Measurements from ENCODE around the gene LAMB4.
A peak's percentile ranks its signal among the peaks of the same experiment; 100 is the strongest.

Gene LAMB4

DNA sequence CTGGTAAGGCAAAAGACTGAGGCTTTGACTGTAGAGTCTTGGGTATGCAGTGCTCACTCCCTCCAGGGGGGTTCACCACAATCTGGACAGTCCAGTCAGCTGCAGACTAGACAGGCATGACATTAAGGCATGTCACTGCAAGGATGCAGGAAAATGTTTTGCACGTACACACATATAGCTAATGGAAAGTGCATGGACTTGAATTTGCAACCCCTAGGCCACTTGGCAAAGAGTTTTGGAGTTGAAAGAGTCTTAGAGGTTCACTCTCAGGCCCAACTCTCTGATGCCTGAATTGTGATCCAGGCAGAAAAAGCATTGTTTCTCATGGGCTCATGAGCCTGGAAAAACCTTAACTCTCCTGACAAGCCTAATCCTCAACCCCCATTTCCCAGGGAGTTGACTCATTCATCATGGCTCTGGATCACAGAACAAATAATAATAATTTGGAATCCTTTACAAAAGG is 51.9 kb downstream of the LAMB4 start:
- DNase-seq: peak; percentile 74

DNA sequence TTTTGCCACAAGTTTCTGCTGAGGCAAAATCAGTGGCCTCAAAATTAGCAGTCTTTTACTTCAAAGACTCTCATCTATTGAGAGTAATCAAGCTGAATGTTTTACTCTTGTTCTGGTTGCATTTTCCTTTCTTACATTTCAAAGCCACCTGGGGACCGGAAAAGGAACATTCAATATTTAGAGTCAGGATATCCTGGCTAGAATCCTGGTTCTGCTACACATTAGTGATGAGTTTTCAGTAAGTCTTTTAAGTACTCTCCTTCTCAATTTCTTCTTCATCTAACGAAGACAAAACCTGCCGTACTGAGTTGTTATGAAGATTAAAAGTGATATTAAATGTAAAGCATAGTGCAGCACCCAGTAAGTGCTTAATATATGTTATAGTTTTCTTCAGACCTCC is 52.5 kb downstream of the LAMB4 start:
- no peak for DNase-seq

DNA sequence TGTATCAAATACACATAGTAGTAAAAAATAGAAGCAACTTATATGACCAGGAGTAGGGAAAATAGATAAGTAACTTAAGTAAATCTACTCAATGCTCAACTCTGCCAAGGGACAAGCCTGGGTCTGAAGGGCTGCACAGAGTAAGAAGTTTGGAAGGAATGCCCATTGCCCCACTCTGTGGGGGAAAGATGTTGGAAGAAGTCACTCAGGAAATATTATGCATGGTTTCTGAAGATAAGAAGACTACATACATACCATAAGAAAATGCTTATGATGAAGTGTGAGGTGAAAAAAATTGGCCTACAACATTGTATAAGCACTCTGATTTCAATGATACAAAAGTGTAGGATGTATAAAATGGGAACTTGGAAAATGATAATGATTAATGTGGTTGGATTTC is 54.0 kb downstream of the LAMB4 start:
- DNase-seq: peak; percentile 46

DNA sequence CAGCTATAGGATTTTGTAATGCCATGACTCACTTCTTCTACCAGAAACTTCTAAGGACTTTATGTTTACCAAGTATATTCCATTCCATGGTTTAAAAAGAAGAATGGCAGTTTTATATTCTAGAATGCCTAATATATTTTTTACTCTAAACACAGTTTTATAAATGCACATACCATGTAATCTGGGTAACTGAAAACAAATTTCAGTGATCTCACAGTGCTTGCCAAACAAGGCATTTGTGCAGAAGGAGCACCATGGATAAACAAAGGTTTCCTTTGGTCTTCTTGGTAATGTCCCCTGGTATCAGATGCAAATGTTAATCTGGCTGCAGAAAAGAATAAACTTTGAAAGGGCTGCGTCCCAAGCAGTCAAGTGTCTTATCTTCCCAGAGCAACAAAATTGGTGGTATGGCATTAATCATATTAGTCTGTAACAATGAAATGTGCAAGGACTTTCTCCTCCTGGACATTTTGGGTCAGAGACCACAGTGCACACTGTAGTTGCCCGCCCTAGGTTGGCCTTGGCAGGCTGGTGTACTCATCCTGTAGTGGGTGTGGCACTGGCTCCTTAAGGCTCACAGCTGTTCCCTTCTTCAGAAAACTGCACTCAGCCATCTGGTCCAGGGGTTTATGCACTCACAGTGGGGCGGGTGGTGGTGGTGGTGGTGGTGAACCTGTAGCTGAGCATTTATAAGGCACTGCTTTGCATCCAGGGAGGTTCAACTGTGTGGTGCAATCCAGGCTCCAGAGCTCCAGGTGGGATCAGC is 56.7 kb downstream of the LAMB4 start:
- no peak for DNase-seq

DNA sequence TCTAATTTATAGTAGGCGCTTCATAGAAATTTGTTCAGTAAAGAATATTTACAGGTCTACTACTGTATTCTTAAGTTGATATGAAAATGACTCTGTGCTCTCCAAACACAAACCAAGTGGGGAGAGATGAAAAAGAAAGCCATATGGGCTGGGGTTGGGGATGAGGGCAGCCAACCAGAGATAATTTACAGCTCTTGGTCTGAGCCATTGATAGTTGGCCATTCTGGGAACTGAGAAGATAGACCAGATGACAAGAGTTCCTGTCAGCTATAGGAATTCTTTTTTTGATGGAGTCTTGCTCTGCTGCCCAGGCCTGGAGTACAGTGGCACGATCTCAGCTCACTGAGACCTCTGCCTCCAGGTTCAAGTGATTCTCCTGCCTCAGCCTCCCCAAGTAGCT is 57.4 kb downstream of the LAMB4 start:
- DNase-seq: no peak

DNA sequence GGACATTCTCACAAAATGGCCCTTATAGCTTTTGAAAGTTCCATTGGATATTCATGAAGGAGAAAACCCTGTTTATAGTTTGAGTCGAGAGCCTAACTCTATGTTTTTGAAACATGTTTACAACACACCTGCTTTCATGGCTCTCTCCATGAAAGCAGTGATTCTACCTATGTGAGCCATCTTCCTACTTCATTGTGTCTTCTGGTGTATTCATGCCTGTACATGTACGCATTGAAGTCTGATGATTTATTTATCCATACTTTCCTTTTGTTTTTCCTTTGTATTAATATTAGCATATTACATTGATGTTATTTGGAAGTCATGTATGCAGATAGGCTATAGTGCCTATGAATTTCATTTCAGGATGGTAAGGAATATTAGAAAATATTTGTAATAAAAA is 58.0 kb downstream of the LAMB4 start:
- DNase-seq: no peak

DNA sequence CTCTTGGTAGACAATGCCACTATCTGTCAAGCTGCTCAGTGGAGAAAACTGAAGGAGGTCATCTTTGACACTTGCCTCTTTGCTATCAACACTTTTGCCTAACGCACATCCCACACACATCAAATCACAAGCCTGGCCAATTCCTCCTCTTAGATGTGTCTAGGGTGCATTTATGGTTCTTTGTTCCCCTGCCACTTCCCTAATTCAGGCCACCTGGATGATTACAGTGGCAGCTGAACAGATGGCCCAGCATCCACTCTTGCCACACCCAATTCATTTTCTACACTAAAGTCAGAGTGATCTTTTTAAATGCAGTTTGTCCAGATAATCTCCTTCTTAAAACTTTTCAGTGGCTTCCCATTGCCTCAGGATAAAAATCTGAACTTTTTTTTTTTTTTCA is 58.6 kb downstream of the LAMB4 start:
- DNase-seq: no peak

DNA sequence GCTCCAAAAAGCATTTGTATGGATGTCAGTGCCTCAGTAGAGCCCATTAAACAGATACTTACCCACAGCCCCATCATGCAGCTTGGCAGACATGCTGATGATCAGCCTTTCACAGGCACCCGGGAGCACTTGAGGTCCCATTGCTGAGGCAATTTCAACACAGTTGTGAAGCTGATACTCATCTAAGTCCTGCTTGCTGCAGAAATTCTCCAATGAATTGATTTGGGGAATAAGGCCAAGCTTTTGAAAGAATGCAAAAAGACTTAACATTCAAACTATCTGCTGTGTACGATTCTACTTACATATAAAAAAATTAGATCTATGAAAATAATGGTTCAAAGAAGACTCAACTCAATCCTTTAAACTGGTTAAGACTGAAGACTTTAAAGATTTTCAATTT is 60.5 kb downstream of the LAMB4 start:
- DNase-seq: no peak

DNA sequence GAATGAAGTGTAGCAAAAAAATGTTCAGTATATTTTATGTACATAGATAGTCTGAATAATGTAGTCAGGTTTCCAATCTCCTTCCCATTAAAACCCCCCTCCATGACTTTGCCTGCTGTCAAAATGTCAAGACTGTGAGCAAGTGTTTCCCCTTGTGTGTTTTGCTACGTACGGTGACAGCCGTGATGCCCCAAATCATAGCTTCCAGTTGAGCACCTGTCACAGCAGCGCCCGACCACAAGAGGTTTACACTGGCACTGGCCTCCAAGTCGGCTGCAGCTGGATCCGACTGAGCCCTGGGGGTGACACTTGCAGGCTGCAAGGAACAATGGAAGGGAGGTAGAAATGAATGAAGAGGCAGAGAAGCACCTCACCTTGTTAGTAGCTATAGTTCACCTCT is 62.3 kb downstream of the LAMB4 start:
- DNase-seq: no peak

DNA sequence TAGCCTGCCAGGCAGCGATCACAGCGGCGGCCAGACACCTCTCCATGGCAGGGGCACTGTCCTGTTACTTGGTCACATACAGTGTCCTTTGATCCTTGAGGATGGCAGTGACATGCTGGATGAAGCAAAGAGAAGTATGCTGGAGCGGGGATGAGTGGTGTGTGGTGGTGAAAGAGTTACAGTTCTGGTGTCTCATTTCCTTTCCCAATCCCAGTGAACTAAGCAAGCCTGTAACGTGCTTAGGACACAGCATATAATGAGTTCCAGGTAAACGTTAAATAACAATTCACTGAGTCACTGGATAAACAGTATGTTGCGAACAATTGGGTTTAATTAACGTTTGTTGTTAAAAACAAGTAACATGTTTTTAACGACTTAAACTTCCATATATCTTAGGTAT is 63.7 kb downstream of the LAMB4 start:
- peak; percentile 55 for DNase-seq

DNA sequence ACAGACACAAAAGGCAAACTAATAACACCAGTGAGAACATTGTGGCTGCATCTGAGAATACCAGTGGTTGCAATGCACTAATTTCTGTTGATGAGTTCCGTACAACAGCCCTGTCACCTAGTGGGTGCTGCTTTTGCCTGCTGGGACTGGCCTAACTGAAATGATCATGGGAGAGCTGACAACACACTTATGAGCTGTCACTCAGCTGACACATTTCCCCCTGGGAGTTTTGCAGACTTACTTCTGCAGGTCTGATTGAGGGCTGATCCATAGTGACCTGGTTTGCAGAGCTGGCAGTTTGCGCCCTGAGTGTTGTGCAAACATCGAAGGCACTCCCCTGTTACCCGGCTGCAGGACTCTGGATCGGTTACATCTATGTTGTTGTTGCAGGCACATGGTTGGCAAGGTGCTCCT is 66.6 kb downstream of the LAMB4 start:
- no peak for DNase-seq

DNA sequence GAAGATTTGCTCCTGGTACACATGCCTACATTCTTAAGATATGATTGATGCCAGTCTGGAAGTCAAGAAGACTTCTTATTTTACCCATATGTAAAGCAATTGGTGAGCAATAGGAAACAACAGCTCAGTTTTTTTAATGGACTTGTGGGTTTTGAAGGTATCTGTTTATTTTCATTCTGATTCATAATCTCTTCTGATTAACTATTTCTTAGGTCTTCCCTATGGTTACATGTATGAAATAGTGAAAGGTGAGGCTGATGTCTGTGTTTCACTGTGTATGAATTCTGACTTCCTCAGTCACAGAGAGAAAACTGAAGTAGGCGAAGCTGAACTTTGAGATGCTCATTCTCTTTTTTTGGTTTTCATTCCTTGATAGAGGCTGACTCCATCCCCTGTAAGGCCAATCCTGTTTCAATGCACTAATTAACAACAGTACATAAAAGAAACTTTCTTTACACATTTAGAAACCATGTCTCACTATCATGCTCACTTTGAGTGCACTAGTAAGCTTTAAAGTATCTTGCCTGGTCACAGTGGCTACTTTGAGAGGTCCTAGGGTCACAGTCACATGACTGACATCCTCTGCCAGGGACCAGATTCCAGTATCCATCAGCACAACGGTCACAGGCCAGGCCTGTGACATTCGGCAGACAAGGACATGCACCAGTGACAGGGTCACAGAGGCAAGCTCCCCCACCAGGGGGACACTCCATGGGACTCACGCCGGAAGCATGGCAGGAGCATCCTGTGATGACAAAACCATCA is 67.7 kb downstream of the LAMB4 start:
- peak; percentile 59 for DNase-seq

DNA sequence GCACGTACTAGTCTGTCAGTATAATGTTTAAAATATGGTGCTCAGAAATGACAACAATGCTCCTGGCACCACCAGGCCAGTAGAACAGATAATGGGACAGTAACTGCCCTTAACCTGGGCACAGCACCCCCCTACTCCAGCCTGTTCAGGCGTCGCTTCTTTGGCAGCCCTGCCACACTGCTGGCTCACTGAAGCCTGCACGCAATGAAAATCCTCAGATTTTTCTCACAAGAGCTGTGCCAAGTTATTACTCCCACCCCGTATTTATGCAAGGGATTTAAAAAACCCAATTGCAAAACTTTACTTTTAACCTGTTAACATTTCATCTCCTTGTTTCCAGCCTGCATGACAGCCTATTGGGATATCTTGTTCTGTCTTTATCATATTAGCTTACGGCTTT is 70.6 kb downstream of the LAMB4 start:
- no peak for DNase-seq

DNA sequence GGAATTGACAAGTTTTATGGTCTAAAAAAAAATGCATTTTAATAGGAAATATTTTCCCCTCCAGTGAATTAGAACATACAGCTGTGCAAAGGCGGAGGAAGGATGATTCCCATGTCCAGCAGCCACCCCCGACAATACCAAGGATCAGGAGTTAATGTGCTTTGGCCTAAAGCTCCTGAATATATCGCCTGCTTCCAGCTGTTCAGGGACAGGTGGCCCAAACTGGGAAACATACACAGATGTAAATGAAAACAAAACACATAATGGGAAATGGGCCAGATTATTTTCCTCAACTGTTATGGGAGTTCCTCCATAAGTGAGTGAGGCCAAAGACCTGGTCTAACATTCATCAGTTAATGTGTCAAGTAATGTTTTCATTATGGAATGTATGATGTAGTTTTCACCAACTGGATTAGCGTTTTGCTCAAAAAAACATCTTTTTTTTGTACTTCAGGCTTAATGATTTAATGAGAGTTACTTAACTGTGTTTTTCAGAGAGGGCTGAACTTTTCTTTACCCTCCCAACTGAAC is 72.1 kb downstream of the LAMB4 start:
- no peak for DNase-seq

DNA sequence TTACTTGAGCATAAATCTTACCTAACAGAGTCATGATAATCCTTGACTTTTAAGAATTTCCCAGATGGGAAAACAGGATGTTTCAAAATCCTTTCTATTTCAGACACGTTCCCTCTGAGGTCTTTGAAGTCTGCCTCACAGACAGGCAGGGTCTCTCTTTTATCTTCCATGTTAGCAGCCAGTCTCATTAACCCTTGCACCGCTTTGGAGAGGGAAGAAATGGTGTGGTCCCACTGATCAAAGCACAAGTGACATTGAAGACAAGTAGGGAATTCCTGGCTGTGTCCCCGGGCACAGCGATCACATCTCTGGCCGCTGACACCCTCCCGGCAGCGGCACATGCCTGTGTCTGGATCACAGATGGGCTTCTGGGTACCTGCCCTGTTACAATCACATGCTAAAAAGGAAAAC is 74.5 kb downstream of the LAMB4 start:
- DNase-seq: no peak

DNA sequence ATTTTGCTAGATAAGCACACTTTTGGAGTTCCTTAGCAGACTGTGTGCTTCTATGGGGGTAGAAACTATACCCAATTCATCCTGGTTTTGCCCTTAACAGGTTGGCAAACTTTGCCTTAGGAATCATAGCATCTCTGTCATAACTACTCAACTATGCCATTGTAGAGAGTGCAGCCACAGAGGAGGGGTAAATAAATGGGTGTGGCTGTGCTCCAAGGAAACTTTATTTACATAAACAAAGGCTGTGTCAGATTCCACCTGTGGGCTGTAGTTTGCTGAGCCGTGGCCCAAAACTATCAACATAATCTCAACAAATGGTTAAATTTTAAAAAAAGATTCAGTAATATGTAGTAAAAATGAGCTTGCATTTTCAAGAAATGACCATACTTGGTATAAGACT is 75.6 kb downstream of the LAMB4 start:
- no peak for DNase-seq

DNA sequence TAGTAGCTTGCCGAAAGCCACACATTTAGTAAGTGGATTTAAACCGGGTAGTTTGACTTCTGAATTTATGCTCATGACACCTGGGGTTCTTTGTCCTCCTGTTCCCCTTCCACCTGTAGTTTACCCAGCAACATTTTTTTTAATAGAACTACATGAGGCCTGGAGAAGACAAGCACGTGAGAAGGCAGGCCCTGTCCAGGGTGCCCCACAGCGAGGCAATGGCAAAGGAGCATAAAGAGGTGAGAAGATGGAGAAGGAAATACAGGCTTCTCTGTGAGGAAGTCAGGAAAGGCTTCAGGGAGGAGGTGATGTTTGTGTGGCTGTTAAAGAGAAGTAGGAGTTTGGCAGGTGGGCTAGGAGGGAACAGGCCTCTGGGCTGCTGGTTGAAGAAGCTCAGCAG is 76.9 kb downstream of the LAMB4 start:
- DNase-seq: no peak

DNA sequence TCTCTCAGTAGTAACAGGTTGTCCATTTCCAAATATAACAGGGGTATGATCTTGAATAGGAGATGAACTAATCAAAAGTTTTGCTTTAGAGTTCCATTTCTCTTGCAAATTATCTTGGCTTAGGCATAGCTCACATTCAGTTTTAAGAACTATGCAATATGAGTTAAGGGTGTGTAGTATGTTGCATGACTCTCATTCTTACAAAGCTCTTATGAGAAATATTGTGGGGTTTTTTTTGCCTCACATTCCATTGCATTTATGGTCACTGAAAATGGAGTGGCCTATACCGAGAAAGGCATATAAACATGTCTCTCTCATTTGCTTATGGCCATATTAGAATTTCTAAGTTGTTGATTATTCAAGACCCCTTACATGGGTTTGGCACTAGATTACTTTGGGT is 78.7 kb downstream of the LAMB4 start:
- DNase-seq: peak; percentile 39

DNA sequence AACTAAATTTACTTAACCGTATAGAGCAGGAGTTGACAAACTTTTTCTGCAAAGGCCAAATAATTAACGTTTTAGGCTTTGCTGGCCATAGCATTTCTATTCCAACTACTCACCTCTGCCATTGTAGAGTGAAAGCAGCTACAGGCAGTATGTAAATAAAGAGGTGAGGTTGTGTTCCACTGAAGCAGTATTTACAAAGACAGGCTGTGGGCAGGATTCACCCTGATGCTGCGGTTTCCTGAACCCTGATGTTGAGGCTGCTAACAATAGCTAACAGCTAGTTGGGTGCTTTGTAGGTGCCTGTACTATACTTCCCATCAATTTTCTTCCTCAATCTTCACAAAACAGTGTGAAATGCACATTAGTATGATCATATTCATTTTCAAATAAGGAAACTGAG is 80.2 kb downstream of the LAMB4 start:
- no peak for DNase-seq

DNA sequence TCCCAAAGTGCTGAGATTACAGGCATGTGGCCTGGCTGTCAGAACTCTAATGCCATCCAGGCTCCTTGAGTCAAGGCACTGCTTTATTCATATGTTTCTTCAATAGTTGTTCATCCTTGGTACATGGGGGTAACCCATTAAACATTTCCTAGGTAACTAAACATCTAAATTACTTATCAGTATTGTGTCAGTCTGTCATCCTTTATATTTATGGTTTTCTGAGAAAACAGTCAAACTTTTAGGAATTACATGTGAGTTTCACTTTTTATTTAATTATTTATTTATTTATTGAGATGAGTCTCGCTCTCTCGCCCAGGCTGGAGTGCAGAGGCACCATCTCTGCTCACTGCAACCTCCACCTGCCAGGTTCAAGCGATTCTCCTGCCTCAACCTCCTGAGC is 81.7 kb downstream of the LAMB4 start:
- no peak for DNase-seq

DNA sequence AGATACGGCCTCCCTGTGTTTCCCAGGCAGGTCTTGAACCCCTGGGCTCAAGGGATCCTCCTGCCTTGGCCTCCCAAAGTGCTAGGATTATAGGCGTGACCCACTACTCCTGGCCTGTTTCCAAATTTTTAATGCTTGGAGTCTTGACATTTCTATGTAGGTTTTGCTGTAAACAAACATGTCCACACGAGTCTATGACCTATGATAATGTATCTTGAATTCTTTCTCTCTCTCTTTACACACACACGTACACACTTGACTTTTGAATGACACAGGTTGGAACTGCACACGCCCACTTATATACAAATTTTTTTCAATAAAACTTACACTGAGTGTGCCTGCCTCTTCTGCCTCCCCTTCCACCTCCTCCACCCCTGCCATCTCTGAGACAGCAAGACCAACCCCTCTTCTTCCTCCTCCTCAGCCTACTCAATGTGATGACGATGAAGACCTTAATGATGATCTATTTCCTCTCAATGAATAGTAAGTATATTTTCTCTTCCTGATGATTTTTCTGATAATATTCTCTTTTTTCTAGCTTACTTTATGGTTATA is 83.1 kb downstream of the LAMB4 start:
- DNase-seq: no peak

DNA sequence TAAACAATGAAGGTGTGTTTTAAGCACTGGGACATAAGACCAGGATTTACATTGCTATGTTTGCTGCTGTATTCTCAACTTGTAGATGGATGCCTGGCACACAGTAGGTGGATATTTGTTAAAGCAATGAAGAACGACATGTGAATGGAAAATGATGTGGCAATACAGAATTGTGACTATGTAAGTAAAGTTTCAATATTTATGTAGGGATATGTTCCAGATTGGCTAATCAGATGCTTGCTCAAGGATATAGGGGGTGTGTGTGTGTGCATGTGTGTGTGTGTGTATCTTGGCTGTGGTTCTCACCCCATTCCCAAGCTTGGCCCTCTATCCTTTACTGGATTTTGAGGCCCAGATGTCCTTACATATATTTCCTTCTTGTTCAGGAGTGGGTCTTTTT is 84.5 kb downstream of the LAMB4 start:
- peak; percentile 60 for DNase-seq

DNA sequence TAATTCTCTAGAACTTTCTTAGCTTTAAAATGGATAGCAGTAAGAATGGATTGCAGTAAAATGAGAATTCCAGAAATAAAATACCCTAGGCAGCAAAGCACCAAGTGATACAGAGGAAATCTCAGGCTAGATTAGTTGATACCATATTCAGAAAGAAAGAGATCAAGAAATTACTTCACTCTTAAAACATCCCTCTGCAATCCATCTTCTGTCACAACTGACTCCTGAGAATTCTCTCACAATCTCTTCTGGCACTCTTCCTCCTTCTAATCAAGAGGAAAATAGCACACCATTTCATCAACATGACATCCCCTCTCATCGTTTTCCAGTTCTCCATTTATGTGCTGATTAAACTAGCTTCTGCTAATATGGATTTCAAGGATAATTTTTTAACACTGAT is 85.0 kb downstream of the LAMB4 start:
- DNase-seq: peak; percentile 85

DNA sequence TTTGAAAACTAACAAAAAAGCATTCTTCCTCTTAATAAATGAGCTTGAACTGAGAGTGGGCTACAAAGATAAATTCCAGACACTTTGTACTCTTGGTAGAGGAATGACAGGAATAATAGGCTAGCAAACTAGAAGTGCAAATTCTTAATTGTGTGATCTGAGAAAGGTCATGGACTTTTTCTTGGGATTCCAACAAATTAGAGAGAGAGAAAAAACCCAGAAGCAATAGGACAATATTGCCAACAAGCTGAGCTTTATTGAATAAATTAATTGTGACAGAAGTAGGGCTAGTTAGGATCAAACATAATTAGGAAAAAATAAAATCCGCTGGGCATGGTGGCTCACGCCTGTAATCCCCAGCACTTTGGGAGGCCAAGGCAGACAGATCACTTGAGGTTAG is 85.8 kb downstream of the LAMB4 start:
- no peak for DNase-seq
